Astrocyte (in vitro differentiated cells and primary cell): ENCODE data around the gene C10orf53.

Experiments
- CTCF ChIP-seq: IDR thresholded peaks from 2 replicates; pipeline ENCODE4 v1.5.1; 2011; ENCODE audit warnings: low read depth, mild to moderate bottlenecking, inconsistent platforms, low read length, moderate library complexity; ENCODE audit not compliant: insufficient read depth
- EZH2 ChIP-seq: IDR thresholded peaks from 2 replicates; pipeline ENCODE4 v1.6.1; 2012; ENCODE audit warnings: mild to moderate bottlenecking, low read length, inconsistent platforms; ENCODE audit not compliant: insufficient read depth

GRCh38 chr10:49652421-49653272 is 26.8 kb upstream of the C10orf53 start:
- TF ChIP-seq CTCF = no peak
- no peak for TF ChIP-seq EZH2
